H1 (cell line): Measurements from ENCODE around the gene HOXA10. TPM values are rescaled to one million over a fixed set of nuclear protein-coding genes. Genes with fewer than 3 reads are reported as not detected.

Source experiments
- CTCF ChIA-PET: fragments of 300-600 bp; sonication (Branson Sonifier 250); formaldehyde crosslinking; loops from one replicate; lab custom pipeline; 2021; ENCODE audit not compliant: partially characterized antibody; lab: Charles Lee
- POLR2A ChIA-PET: fragments of 300-600 bp; sonication (Branson Sonifier 250); formaldehyde crosslinking; loops from one replicate; lab custom pipeline; 2021; ENCODE audit warnings: inconsistent platforms; ENCODE audit not compliant: partially characterized antibody; lab: Charles Lee
- DNase-seq, 2 experiments: peaks; one replicate each; pipeline versions ENCODE4 v3.0.0 to v3.0.0-alpha.2; 2010 to 2022; ENCODE audit warnings: low spot score in 2 of 2, low read depth in 1 of 2, mixed read lengths in 1 of 2
- FAIRE-seq: peaks from 2 replicates; lab custom pipeline; 2011; peaks lifted over from hg19 to GRCh38; lab: Jason Lieb, UNC
- H2AFZ ChIP-seq: 2 replicates; pipeline ENCODE4 v1.8.1; 2012; ENCODE audit warnings: low read length, inconsistent platforms
- H2AK5ac ChIP-seq: 2 replicates; pipeline ENCODE4 v1.6.1; 2013; ENCODE audit warnings: low read depth, low read length
- H2BK120ac ChIP-seq: replicated peaks from 2 replicates; pipeline ENCODE3; 2013; ENCODE audit warnings: low read depth, low read length, inconsistent platforms
- H2BK12ac ChIP-seq: 2 replicates; pipeline ENCODE4 v1.6.1; 2013; ENCODE audit warnings: low read depth, low read length
- H2BK15ac ChIP-seq: 2 replicates; pipeline ENCODE4 v1.6.1; 2013; ENCODE audit warnings: low read length
- H2BK20ac ChIP-seq: 2 replicates; pipeline ENCODE4 v1.6.1; 2013; ENCODE audit warnings: low read length
- H2BK5ac ChIP-seq: 2 replicates; pipeline ENCODE4 v1.6.1; 2013; ENCODE audit warnings: low read depth, low read length
- H3K14ac ChIP-seq: 2 replicates; pipeline ENCODE4 v1.6.1; 2013; ENCODE audit warnings: inconsistent platforms; ENCODE audit not compliant: insufficient read length
- H3K18ac ChIP-seq: 2 replicates; pipeline ENCODE4 v1.6.1; 2013; ENCODE audit warnings: low read length; ENCODE audit errors: extremely low read depth
- H3K23ac ChIP-seq: 2 replicates; pipeline ENCODE4 v1.6.1; 2013; ENCODE audit warnings: inconsistent platforms; ENCODE audit not compliant: insufficient read length
- H3K23me2 ChIP-seq: 2 replicates; pipeline ENCODE4 v1.6.1; 2013; ENCODE audit warnings: low read depth, low read length
- H3K27ac ChIP-seq: 2 replicates; pipeline ENCODE4 v1.6.1; 2011; ENCODE audit warnings: low read depth, low read length, inconsistent platforms
- H3K27me3 ChIP-seq, 4 experiments: replicated peaks in 1 of 4; 1 replicate in 1 of 4; 2 replicates in 3 of 4; pipeline versions ENCODE4 v1.6.1 to v1.8.1; 2011 to 2013; ENCODE audit warnings: low read length in 3 of 4, mild to moderate bottlenecking in 3 of 4, inconsistent platforms in 2 of 4, mixed read lengths in 2 of 4, moderate library complexity in 1 of 4; ENCODE audit not compliant: control insufficient read depth in 3 of 4, insufficient read depth in 3 of 4; ENCODE audit errors: extremely low read depth in 1 of 4
- H3K36me3 ChIP-seq, 4 experiments: 2 replicates each; pipeline versions ENCODE4 v1.6.1 to v1.8.1; 2011 to 2013; ENCODE audit warnings: mild to moderate bottlenecking in 4 of 4, low read length in 3 of 4, moderate library complexity in 2 of 4, control low read depth in 1 of 4, inconsistent platforms in 1 of 4; ENCODE audit not compliant: insufficient read depth in 4 of 4, control insufficient read depth in 2 of 4
- H3K4ac ChIP-seq: replicated peaks from 2 replicates; pipeline ENCODE3; 2013; ENCODE audit warnings: low read length, low read depth, mixed read lengths, inconsistent platforms; ENCODE audit not compliant: insufficient read length
- H3K4me1 ChIP-seq, 4 experiments: replicated peaks in 1 of 4; 1 replicate in 1 of 4; 2 replicates in 3 of 4; pipeline versions ENCODE4 v1.6.1 to v1.8.1; 2011 to 2013; ENCODE audit warnings: low read length in 3 of 4, inconsistent platforms in 2 of 4, mixed read lengths in 1 of 4; ENCODE audit not compliant: insufficient read depth in 4 of 4, control insufficient read depth in 3 of 4
- H3K4me2 ChIP-seq, 2 experiments: 2 replicates each; pipeline versions ENCODE4 v1.6.1 to v1.8.1; 2011 to 2013; ENCODE audit warnings: low read depth in 2 of 2, low read length in 2 of 2, control low read depth in 1 of 2, inconsistent platforms in 1 of 2, mild to moderate bottlenecking in 1 of 2; ENCODE audit not compliant: insufficient read depth in 1 of 2
- H3K4me3 ChIP-seq, 4 experiments: fragments of 200-600, 300-600 bp in 1 of 4; sonication (generic), shearing (Covaris generic), sonication (Bioruptor Twin) in 1 of 4; 2 replicates each; pipeline versions ENCODE4 v1.5.1 to v1.8.1; 2011 to 2016; ENCODE audit warnings: low read length in 4 of 4, low read depth in 3 of 4, control low read depth in 2 of 4, inconsistent platforms in 2 of 4, mild to moderate bottlenecking in 2 of 4, mixed read lengths in 1 of 4, moderate library complexity in 1 of 4; ENCODE audit not compliant: insufficient read depth in 2 of 4; ENCODE audit errors: extremely low read depth in 1 of 4
- H3K56ac ChIP-seq: replicated peaks from 2 replicates; pipeline ENCODE3; 2013; ENCODE audit warnings: low read depth, mild to moderate bottlenecking, mixed read lengths, low read length, inconsistent platforms; ENCODE audit not compliant: insufficient read length
- H3K79me1 ChIP-seq: 2 replicates; pipeline ENCODE4 v1.6.1; 2013; ENCODE audit warnings: low read depth, low read length, control low read depth
- H3K79me2 ChIP-seq, 2 experiments: 2 replicates each; pipeline versions ENCODE4 v1.6.1 to v1.8.1; 2012 to 2013; ENCODE audit warnings: low read length in 2 of 2, mild to moderate bottlenecking in 2 of 2, inconsistent platforms in 1 of 2; ENCODE audit not compliant: insufficient read depth in 2 of 2, control insufficient read depth in 1 of 2
- H3K9ac ChIP-seq, 4 experiments: replicated peaks in 1 of 4; 1 replicate in 1 of 4; 2 replicates in 3 of 4; pipeline versions ENCODE4 v1.6.1 to v1.8.1; 2011 to 2013; ENCODE audit warnings: low read depth in 3 of 4, low read length in 3 of 4, control low read depth in 2 of 4, mild to moderate bottlenecking in 2 of 4, moderate library complexity in 2 of 4, inconsistent platforms in 1 of 4; ENCODE audit errors: extremely low read depth in 1 of 4
- H3K9me3 ChIP-seq, 2 experiments: 2 replicates each; pipeline versions ENCODE4 v1.6.1 to v1.8.1; 2012 to 2013; ENCODE audit warnings: mild to moderate bottlenecking in 2 of 2, moderate library complexity in 2 of 2, control low read depth in 1 of 2, inconsistent platforms in 1 of 2, low read depth in 1 of 2, low read length in 1 of 2, mixed read lengths in 1 of 2; ENCODE audit not compliant: insufficient read depth in 2 of 2
- H4K20me1 ChIP-seq, 2 experiments: replicated peaks in 1 of 2; 2 replicates each; pipeline versions ENCODE3 to v1.8.1; 2011 to 2013; ENCODE audit warnings: inconsistent platforms in 2 of 2, low read length in 2 of 2, mild to moderate bottlenecking in 1 of 2; ENCODE audit not compliant: insufficient read depth in 2 of 2, control insufficient read depth in 1 of 2
- H4K5ac ChIP-seq: 2 replicates; pipeline ENCODE4 v1.6.1; 2013; ENCODE audit warnings: low read length, low read depth, mixed read lengths, inconsistent platforms; ENCODE audit not compliant: insufficient read length
- H4K8ac ChIP-seq: 2 replicates; pipeline ENCODE4 v1.8.0; 2013; ENCODE audit warnings: mild to moderate bottlenecking, moderate library complexity, low read length, inconsistent platforms; ENCODE audit not compliant: insufficient read depth; ENCODE audit errors: extremely low read depth
- H4K91ac ChIP-seq: replicated peaks from 2 replicates; pipeline ENCODE3; 2013; ENCODE audit warnings: low read length, mixed read lengths, inconsistent platforms; ENCODE audit not compliant: insufficient read length
- CBX8 ChIP-seq: fragments of 300-800, 300-1000 bp; sonication (generic); IDR thresholded peaks from 2 replicates; pipeline ENCODE4 v1.7.1; 2016; ENCODE audit warnings: low read depth, low read length, borderline replicate concordance
- MAX ChIP-seq: IDR thresholded peaks from 2 replicates; pipeline ENCODE4 v1.6.1; 2012; ENCODE audit warnings: inconsistent platforms
- WGBS, 2 experiments: shearing (Covaris generic) in 1 of 2; methylation state at CpG; one replicate each; pipeline versions ENCODE4 v1.1.6 to v1.1.7; 2013 to 2015; ENCODE audit warnings: low lambda C conversion rate in 2 of 2, mixed read lengths in 2 of 2, inconsistent platforms in 1 of 2, low coverage in 1 of 2, missing lambda C conversion rate in 1 of 2; ENCODE audit not compliant: insufficient replicate concordance in 2 of 2, insufficient coverage in 1 of 2, insufficient read length in 1 of 2; ENCODE audit errors: extremely low coverage in 1 of 2, missing lambda C conversion rate in 1 of 2; 5-methylcytosine and 5-hydroxymethylcytosine counted together
- polyA plus RNA-seq, 7 experiments: library from polyadenylated mRNA; depleted of rRNA in 3 of 7; stranded (reverse) in 5 of 7; unstranded in 2 of 7; fragments of >200 nt in 5 of 7; fragments of 200-250 nt in 2 of 7; gene quantifications; 1 replicate in 5 of 7; 2 replicates in 1 of 7; 4 replicates in 1 of 7; pipeline versions ENCODE4 v1.2.1 to v1.2.3, GENCODE V29; 2011 to 2013; ENCODE audit warnings: missing spikeins in 2 of 7, mixed read lengths in 2 of 7
- total RNA-seq: library from RNA; stranded (reverse); fragmentation: NEBNext Ultra II Directional; extraction: Animal tissue kit (Norgen Biotek cat#: 25700); gene quantifications from 2 replicates; pipeline ENCODE4 v1.2.1, GENCODE V29; 2021

Gene HOXA10
- total and polyA plus RNA-seq, 2 of the 8 experiments (the other 6 are each of a cell fraction or from before 2014, with no cell fraction given) = not detected

GRCh38 chr7:27202862-27203134 lies 28.7 kb upstream of the HOXA10 start:
- peaks cover 38 to 51% of the 10 kb centered on the region in 2 experiments for H4K20me1 ChIP-seq
- 31% methylated on average over 3 of the region's 3 CpGs; no CpG with 5 or more reads in 1 of the 2 experiments for WGBS, 2 experiments
- H3K23me2 ChIP-seq = no peaks in the 10 kb centered on the region; the same call in 1 of the 2 replicates
- no peak overlapping the region for H2BK5ac ChIP-seq
- no peak overlapping the region for H3K18ac ChIP-seq
- H3K4me3 ChIP-seq = no peak overlapping the region
- H4K91ac ChIP-seq = no peak overlapping the region
- H2BK12ac ChIP-seq = no peak overlapping the region
- TF ChIP-seq CBX8 (peak; percentile 58; the same call in 1 of the 2 replicates), MAX (no peak)
- H3K27me3 ChIP-seq = peaks cover 97 to 100% (median 100%) of the 10 kb centered on the region in 4 experiments
- H3K9me3 ChIP-seq = no peaks in the 10 kb centered on the region; a peak in 1 of 4 replicates
- DNase-seq = no peak
- no peak overlapping the region for H3K14ac ChIP-seq
- H3K79me1 ChIP-seq = no peaks in the 10 kb centered on the region; the same call in 1 of the 2 replicates
- H3K4ac ChIP-seq = no peak overlapping the region
- no peak overlapping the region for H2BK120ac ChIP-seq
- no peak overlapping the region for H4K8ac ChIP-seq
- no peak overlapping the region for H3K56ac ChIP-seq
- CTCF ChIA-PET = interaction anchor here (0.6 to 2.1 kb wide), 9 partner anchors 8 to 307 kb away, joined by 3 to 5 read pairs (median 4); partner anchors contain the start of gene HOXA11
- no peak overlapping the region for H3K9ac ChIP-seq
- H4K5ac ChIP-seq = no peak overlapping the region
- no peak overlapping the region for H2AFZ ChIP-seq
- no peak for FAIRE-seq
- no peak overlapping the region for H2BK20ac ChIP-seq
- no peak overlapping the region for H3K23ac ChIP-seq
- POLR2A ChIA-PET = no interaction called here
- no peak overlapping the region for H2BK15ac ChIP-seq
- no peak overlapping the region for H3K4me2 ChIP-seq
- no peaks in the 10 kb centered on the region for H3K79me2 ChIP-seq
- peaks cover 0 to 8% (median 4%) of the 10 kb centered on the region in 4 experiments; a peak in 6 of 7 replicates for H3K4me1 ChIP-seq
- H3K36me3 ChIP-seq = peaks cover 0 to 17% (median 0%) of the 10 kb centered on the region in 4 experiments; a peak in 1 of 8 replicates
- no peak overlapping the region for H3K27ac ChIP-seq
- no peak overlapping the region for H2AK5ac ChIP-seq
